Fibroblast of pulmonary artery (primary cell): ENCODE measurements around the gene SAMMSON.

ENCODE experiments used
- DNase-seq: peaks from one replicate; pipeline ENCODE4 v3.0.0-alpha.2; 2010; ENCODE audit warnings: low read depth
- H3K4me3 ChIP-seq: replicated peaks from 2 replicates; pipeline ENCODE4 v1.5.1; 2011; ENCODE audit warnings: low read depth, mild to moderate bottlenecking, control low read depth, low read length, moderate library complexity
- CTCF ChIP-seq: IDR thresholded peaks from 2 replicates; pipeline ENCODE4 v1.5.1; 2011; ENCODE audit warnings: mild to moderate bottlenecking, control low read depth, low read length, inconsistent platforms; ENCODE audit errors: missing control alignments

Gene SAMMSON

GRCh38 chr3:70114431-70114830, 114.9 kb downstream of the SAMMSON start:
- no peak overlapping the region for H3K4me3 ChIP-seq
- no peak for DNase-seq
- TF ChIP-seq CTCF, result no peak

- DNase-seq, result no peak
- no peak overlapping the region for H3K4me3 ChIP-seq
- no peak for TF ChIP-seq CTCF
Measured at GRCh38 chr3:70119879-70120278, 120.3 kb downstream of the SAMMSON start.
